ENCODE results near the gene GTPBP8. TPM values are rescaled to one million over a fixed set of nuclear protein-coding genes. Genes with fewer than 3 reads are reported as not detected.
A peak's percentile ranks its signal among the peaks of the same experiment; 100 is the strongest.

GTPBP8 gene
- total RNA-seq, 2 donors from 2014 or later, result 17.0 to 17.2 TPM

- no peak overlapping the region for H3K4me3 ChIP-seq
- H3K36me3 ChIP-seq, result no peaks in the 10 kb centered on the region
- intact Hi-C loops (cut with DNase I), result loop anchor here (5.0 kb wide), 1 partner anchor 247 kb away; no protein-coding TSS in a partner anchor
- no peaks in the 10 kb centered on the region for H3K27me3 ChIP-seq
- no peak for DNase-seq
- no peaks in the 10 kb centered on the region for H3K9me3 ChIP-seq
- H3K4me1 ChIP-seq, result no peaks in the 10 kb centered on the region
- TF ChIP-seq CTCF (IDR thresholded peaks at IDR 0.05), result peak; percentile 63
- no peak overlapping the region for H3K9ac ChIP-seq (ENCODE audit: low read depth in 2 of 2, low read length in 2 of 2)
- no peak overlapping the region for H3K27ac ChIP-seq
These were observed 11.4 kb upstream of the GTPBP8 start for GRCh38 chr3:112979244-112979832.

- Histone ChIP-seq H3K4me1 (no peaks in the 10 kb centered on the region), H3K9me3 (no peaks in the 10 kb centered on the region), H3K27me3 (no peaks in the 10 kb centered on the region), H3K27ac (no peak overlapping the region), H3K4me3 (no peak overlapping the region), H3K36me3 (no peaks in the 10 kb centered on the region), H3K9ac (ENCODE audit: low read depth in 2 of 2, low read length in 2 of 2) (no peak overlapping the region)
- no peak for TF ChIP-seq CTCF (IDR thresholded peaks at IDR 0.05)
- DNase-seq, result no peak
- intact Hi-C loops (cut with DNase I), result loop anchor here (10.0 kb wide), 1 partner anchor 395 kb away; no protein-coding TSS in a partner anchor
These were observed 10.7 kb upstream of the GTPBP8 start for GRCh38 chr3:112980080-112980479.

- H3K9me3 ChIP-seq, result no peaks in the 10 kb centered on the region
- no peak overlapping the region for H3K27ac ChIP-seq
- TF ChIP-seq CTCF (IDR thresholded peaks at IDR 0.05), result no peak
- H3K27me3 ChIP-seq, result no peaks in the 10 kb centered on the region
- no peak overlapping the region for H3K4me3 ChIP-seq
- H3K4me1 ChIP-seq, result no peaks in the 10 kb centered on the region
- H3K9ac ChIP-seq (ENCODE audit: low read depth in 2 of 2, low read length in 2 of 2), result no peak overlapping the region
- intact Hi-C loops (cut with DNase I), result loop anchor here (10.0 kb wide), 1 partner anchor 398 kb away; no protein-coding TSS in a partner anchor
- no peaks in the 10 kb centered on the region for H3K36me3 ChIP-seq
- DNase-seq, result no peak
These were observed 8.1 kb upstream of the GTPBP8 start for GRCh38 chr3:112982710-112983109.

GRCh38 chr3:112984485-112984884, 6.3 kb upstream of the GTPBP8 start:
- H3K36me3 ChIP-seq, result no peaks in the 10 kb centered on the region
- H3K9me3 ChIP-seq, result no peaks in the 10 kb centered on the region
- no peak overlapping the region for H3K4me3 ChIP-seq
- DNase-seq, result no peak
- intact Hi-C loops (cut with DNase I), result loop anchor here (10.0 kb wide), 1 partner anchor 400 kb away; no protein-coding TSS in a partner anchor
- TF ChIP-seq CTCF (IDR thresholded peaks at IDR 0.05), result no peak
- no peak overlapping the region for H3K9ac ChIP-seq (ENCODE audit: low read depth in 2 of 2, low read length in 2 of 2)
- H3K27ac ChIP-seq, result no peak overlapping the region
- no peaks in the 10 kb centered on the region for H3K27me3 ChIP-seq
- no peaks in the 10 kb centered on the region for H3K4me1 ChIP-seq

GRCh38 chr3:112987710-112988334, 3.0 kb upstream of the GTPBP8 start:
- no peak overlapping the region for H3K4me3 ChIP-seq
- peaks cover 3% of the 10 kb centered on the region for H3K4me1 ChIP-seq
- no peaks in the 10 kb centered on the region for H3K9me3 ChIP-seq
- H3K27ac ChIP-seq, result no peak overlapping the region
- no peaks in the 10 kb centered on the region for H3K36me3 ChIP-seq
- no peak overlapping the region for H3K9ac ChIP-seq (ENCODE audit: low read depth in 2 of 2, low read length in 2 of 2)
- no peak for TF ChIP-seq CTCF (IDR thresholded peaks at IDR 0.05)
- no peaks in the 10 kb centered on the region for H3K27me3 ChIP-seq
- DNase-seq, result no peak
- intact Hi-C loops (cut with DNase I), result loop anchor here (10.0 kb wide), 1 partner anchor 403 kb away; no protein-coding TSS in a partner anchor

Measured in colonic mucosa (tissue), 4 donors.